GM23248 (cell line): ENCODE measurements around the gene ASPRV1. TPM values are rescaled to one million over a fixed set of nuclear protein-coding genes. Genes with fewer than 3 reads are reported as not detected.

Source experiments
- DNase-seq: peaks from one replicate; pipeline ENCODE4 v3.0.0-alpha.2; 2015
- H2AFZ ChIP-seq: fragments of 200-600 bp; sonication (generic); 2 replicates; pipeline ENCODE4 v1.6.1; 2016; ENCODE audit warnings: antibody characterized with exemption
- H3F3A ChIP-seq: fragments of 200-600 bp; sonication (generic); 2 replicates; pipeline ENCODE4 v1.6.1; 2016; ENCODE audit warnings: mild to moderate bottlenecking, antibody characterized with exemption, mixed run types; ENCODE audit not compliant: insufficient read depth
- H3K27ac ChIP-seq: fragments of 200-600 bp; sonication (generic); 2 replicates; pipeline ENCODE4 v1.5.1; 2016; ENCODE audit warnings: mild to moderate bottlenecking
- H3K27me3 ChIP-seq: fragments of 200-600 bp; sonication (generic); replicated peaks from 2 replicates; pipeline ENCODE4 v1.6.1; 2016; ENCODE audit warnings: mild to moderate bottlenecking; ENCODE audit not compliant: insufficient read depth
- H3K36me3 ChIP-seq: fragments of 200-600 bp; sonication (generic); 2 replicates; pipeline ENCODE4 v1.6.1; 2016; ENCODE audit warnings: low read depth, mild to moderate bottlenecking
- H3K4me1 ChIP-seq: fragments of 200-600 bp; sonication (generic); 2 replicates; pipeline ENCODE4 v1.6.1; 2016; ENCODE audit warnings: mild to moderate bottlenecking; ENCODE audit not compliant: insufficient read depth
- H3K4me2 ChIP-seq: fragments of 200-600 bp; sonication (generic); one replicate; pipeline ENCODE4 v1.6.1; 2016; ENCODE audit warnings: mild to moderate bottlenecking; ENCODE audit not compliant: unreplicated experiment
- H3K4me3 ChIP-seq: fragments of 200-600 bp; sonication (generic); 2 replicates; pipeline ENCODE4 v1.5.1; 2016; ENCODE audit warnings: mild to moderate bottlenecking
- H3K79me2 ChIP-seq: fragments of 200-600 bp; sonication (generic); 2 replicates; pipeline ENCODE4 v1.6.1; 2016; ENCODE audit warnings: mild to moderate bottlenecking; ENCODE audit not compliant: insufficient read depth
- H3K9ac ChIP-seq: fragments of 200-600 bp; sonication (generic); 2 replicates; pipeline ENCODE4 v1.6.1; 2016; ENCODE audit warnings: mild to moderate bottlenecking
- H3K9me2 ChIP-seq: fragments of 200-600 bp; sonication (generic); 2 replicates; pipeline ENCODE4 v1.6.1; 2016; ENCODE audit warnings: mixed run types, mild to moderate bottlenecking, moderate library complexity; ENCODE audit not compliant: insufficient read depth
- H3K9me3 ChIP-seq: fragments of 200-600 bp; sonication (generic); one replicate; pipeline ENCODE4 v1.6.1; 2017; ENCODE audit warnings: low read depth
- H4K20me1 ChIP-seq: fragments of 200-600 bp; sonication (generic); 2 replicates; pipeline ENCODE4 v1.6.0; 2016; ENCODE audit not compliant: insufficient read depth
- EZH2 ChIP-seq: fragments of 200-600 bp; sonication (generic); IDR thresholded peaks from 2 replicates; pipeline ENCODE4 v1.6.1; 2018; ENCODE audit warnings: antibody characterized with exemption, mild to moderate bottlenecking; ENCODE audit not compliant: insufficient read depth, poor library complexity, severe bottlenecking
- EZH2phosphoT487 ChIP-seq: fragments of 200-600 bp; sonication (generic); IDR thresholded peaks from 2 replicates; pipeline ENCODE4 v1.6.1; 2018; ENCODE audit warnings: antibody characterized with exemption, moderate library complexity, mild to moderate bottlenecking, low read depth; ENCODE audit not compliant: insufficient read depth
- WGBS, 2 experiments: methylation state at CpG; one replicate each; pipeline ENCODE4 v1.1.6; 2015 to 2017; ENCODE audit warnings: low lambda C conversion rate in 2 of 2, low coverage in 1 of 2; ENCODE audit errors: missing lambda C conversion rate in 2 of 2; 5-methylcytosine and 5-hydroxymethylcytosine counted together
- in situ Hi-C: fragments of 300-500 bp; cut with MboI; formaldehyde crosslinking; loops from 2 replicates; pipeline ENCODE4 v1.15.0; 2020
- polyA plus RNA-seq: library from polyadenylated mRNA; unstranded; fragments of >200 nt; fragmentation: Nextera tagmentation; extraction: Ambion mirVana; gene quantifications from 2 replicates; pipeline ENCODE4 v1.2.1, GENCODE V29; 2016
- total RNA-seq: library from RNA; depleted of rRNA; stranded (reverse); fragments of >200 nt; shearing (Covaris generic); gene quantifications from 2 replicates; pipeline ENCODE4 v1.2.3, GENCODE V29; 2014

Gene ASPRV1
- total and polyA plus RNA-seq, 2 experiments from 2014 or later = 0.24 to 0.86 TPM

DNA sequence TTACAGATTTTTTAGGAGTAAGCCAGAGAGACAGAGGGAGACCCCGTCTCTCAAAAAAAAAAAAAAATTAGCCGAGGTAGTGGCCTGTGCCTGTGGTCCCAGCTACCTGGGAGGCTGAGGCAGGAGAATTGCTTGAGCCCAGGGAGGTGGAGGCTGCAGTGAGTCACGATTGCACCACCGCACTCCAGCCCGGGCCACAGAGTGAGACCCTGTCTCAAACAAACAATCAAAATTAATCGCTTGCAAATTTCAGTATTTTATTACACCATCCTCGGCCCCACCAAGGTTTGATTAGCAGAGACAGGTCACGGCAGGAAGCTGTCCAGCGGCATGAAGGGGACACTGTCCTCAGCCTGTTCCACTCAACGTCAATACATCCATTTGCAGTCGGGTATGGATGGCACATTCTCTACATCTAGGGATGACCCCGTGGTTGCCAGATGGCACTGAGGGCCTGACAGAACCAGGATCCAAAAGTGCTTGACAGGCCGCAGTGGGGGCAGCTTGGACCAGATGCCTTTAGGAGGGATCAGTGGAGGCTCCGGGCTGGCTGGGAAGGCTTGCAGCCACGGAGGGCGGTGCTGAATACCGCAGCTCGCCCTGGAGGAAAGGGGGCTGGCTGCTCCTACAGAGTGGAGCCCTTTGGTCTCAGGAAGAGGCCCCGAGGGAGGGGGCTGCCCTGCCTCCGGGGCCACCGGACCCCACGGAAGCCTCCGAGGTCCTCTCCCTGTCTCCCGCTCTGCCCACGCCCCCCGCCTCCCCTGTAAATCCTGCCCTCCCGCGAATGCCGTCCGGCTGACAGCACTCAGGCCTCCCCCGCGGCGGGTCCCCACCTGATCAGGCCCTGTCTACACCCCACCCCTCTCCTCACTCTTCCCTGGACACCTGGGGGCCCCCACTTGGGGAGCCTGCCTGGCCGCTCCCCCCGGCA, 13.1 kb downstream of the ASPRV1 start:
- in situ Hi-C loops = no loop called here
- TF ChIP-seq EZH2 (no peak), EZH2phosphoT487 (no peak)
- no peaks in the 10 kb centered on the region for H3K79me2 ChIP-seq
- H3K4me2 ChIP-seq = no peak overlapping the region
- H2AFZ ChIP-seq = 0 out of 2 replicates have a peak overlapping the region, but pooled peaks have one; percentile 40
- H3K27me3 ChIP-seq = no peaks in the 10 kb centered on the region
- H3K9ac ChIP-seq = no peak overlapping the region
- H3K27ac ChIP-seq = no peak overlapping the region
- WGBS, 2 experiments = 40 to 54% methylated on average over 23 to 31 of the region's 35 CpGs
- no peaks in the 10 kb centered on the region for H4K20me1 ChIP-seq
- no peak overlapping the region for H3K4me3 ChIP-seq
- H3K36me3 ChIP-seq = no peaks in the 10 kb centered on the region
- peaks cover 13% of the 10 kb centered on the region; the same call in 1 of the 2 replicates for H3F3A ChIP-seq
- no peaks in the 10 kb centered on the region for H3K9me3 ChIP-seq
- no peaks in the 10 kb centered on the region for H3K9me2 ChIP-seq
- DNase-seq = peak; percentile 46
- H3K4me1 ChIP-seq = peaks cover 14% of the 10 kb centered on the region

DNA sequence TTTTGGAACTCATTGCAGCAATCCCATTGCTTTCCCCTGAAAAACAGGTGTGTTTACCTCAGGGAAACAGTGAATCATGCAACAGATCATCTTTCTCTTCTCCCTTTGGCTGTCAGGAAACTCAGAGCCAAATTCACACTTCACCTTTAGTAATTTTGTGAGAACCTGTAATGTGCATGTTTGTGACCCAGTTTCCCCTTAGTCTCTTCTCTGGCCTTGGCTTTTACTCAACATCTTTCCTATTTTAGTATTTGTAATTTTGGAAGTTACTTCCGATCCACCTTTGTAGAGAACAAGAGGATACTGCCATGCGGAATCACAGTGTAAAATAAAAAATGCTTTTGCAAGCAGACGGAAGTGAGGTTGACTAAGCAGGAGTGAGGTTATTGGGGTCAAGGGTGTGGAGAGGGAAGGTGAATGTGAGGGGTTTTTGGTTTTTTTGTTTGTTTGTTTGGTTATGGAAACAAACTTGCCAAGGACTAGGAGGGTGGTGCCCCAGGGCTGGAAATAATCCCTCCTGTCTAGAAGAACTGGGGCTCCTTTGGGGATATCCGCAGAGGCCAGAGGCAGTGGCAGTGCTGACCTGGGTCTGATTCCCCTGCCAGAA, 14.0 kb downstream of the ASPRV1 start:
- Histone ChIP-seq H3K9me3 (no peaks in the 10 kb centered on the region), H3K4me2 (no peak overlapping the region), H3K36me3 (peaks cover 2% of the 10 kb centered on the region; the same call in 1 of the 2 replicates), H2AFZ (no peak overlapping the region), H3F3A (peaks cover 13% of the 10 kb centered on the region; the same call in 1 of the 2 replicates), H3K9me2 (no peaks in the 10 kb centered on the region), H3K4me3 (no peak overlapping the region), H3K27ac (no peak overlapping the region), H3K9ac (no peak overlapping the region), H3K27me3 (no peaks in the 10 kb centered on the region), H3K79me2 (no peaks in the 10 kb centered on the region), H3K4me1 (peaks cover 14% of the 10 kb centered on the region), H4K20me1 (no peaks in the 10 kb centered on the region)
- TF ChIP-seq EZH2 = no peak
- no peak for TF ChIP-seq EZH2phosphoT487
- in situ Hi-C loops = no loop called here
- WGBS, 2 experiments = 83 to 88% methylated on average over 4 of the region's 4 CpGs
- DNase-seq = no peak

DNA sequence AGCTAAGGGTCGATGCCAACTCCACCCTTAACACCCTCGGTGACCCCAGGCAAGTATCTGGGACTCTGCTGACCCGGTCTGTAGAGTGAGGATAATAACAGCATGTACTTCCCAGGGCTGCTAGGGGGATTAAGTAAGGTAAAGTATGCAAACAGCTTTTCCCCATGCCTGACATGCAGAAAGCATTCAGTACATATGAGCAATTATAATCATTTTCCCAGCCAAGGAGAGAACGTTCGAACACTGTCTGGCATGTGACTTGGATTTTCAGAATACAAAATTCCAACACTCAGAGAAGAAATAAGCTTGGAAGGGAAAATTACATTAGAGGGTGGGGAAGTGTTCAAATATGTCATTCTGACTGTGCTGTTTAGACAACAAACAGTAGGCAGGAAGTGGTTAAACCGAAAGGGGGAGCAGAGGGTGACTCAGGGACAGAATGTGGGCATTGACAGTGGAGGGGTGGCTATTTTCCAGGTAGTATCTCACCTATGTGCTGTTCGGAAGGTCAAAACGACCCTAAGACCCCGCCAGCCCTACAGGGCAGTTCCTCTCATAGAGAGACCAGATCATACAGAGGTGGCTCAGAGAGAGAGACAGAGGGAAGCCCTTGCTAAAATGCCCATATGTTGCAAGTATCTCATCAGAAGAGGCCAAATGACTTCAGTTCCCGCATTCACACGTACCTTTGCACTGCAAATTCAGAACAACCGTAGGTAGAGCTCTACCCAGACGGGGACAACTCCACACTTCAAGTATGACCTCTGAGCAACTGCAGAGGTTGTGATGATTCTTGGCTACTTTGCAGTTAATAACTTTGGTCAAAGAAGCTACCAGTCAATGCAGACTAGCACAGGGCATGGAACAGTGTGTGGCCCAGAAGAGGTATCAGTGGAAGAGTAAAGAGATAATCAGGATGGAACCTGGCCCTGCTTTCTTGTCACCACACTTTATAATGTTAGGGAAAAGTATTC, 14.8 kb downstream of the ASPRV1 start:
- Histone ChIP-seq H3K4me3 (no peak overlapping the region), H3K36me3 (peaks cover 9% of the 10 kb centered on the region; the same call in 1 of the 2 replicates), H3K4me2 (peak overlapping the region; percentile 36), H3K9ac (peak overlapping the region; percentile 13; the same call in 1 of the 2 replicates), H3K4me1 (peaks cover 14% of the 10 kb centered on the region), H3F3A (peaks cover 13% of the 10 kb centered on the region; the same call in 1 of the 2 replicates), H2AFZ (peak overlapping the region; percentile 29; the same call in 1 of the 2 replicates), H3K9me3 (no peaks in the 10 kb centered on the region), H3K79me2 (no peaks in the 10 kb centered on the region), H3K9me2 (no peaks in the 10 kb centered on the region), H4K20me1 (no peaks in the 10 kb centered on the region), H3K27ac (peak overlapping the region; percentile 33), H3K27me3 (no peaks in the 10 kb centered on the region)
- WGBS, 2 experiments = 39 to 45% methylated on average over 13 of the region's 13 CpGs
- in situ Hi-C loops = no loop called here
- DNase-seq = peak; percentile 63
- no peak for TF ChIP-seq EZH2phosphoT487
- no peak for TF ChIP-seq EZH2

DNA sequence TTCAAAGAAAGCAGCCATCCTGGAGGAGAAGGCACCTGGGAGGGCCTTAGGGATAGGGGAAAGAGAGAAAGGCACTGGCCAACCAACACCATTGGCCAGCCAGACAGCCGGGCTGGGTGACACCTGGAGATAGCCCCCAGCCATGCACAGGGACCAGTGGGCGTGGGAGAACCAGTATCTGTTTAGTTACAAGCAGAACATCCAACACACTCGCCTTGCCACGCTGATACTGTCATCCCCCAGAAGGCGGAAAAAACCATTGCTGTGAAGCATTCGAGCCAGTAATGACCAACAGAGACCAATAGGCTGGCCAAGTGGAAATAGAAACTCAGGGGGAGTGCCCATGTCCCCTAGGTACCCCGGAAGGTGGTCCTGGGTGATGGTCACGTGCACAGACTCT, 15.5 kb downstream of the ASPRV1 start:
- Histone ChIP-seq H3K4me3 (no peak overlapping the region), H3K27me3 (no peaks in the 10 kb centered on the region), H3K9me2 (no peaks in the 10 kb centered on the region), H3K4me2 (peak overlapping the region; percentile 36), H3K79me2 (no peaks in the 10 kb centered on the region), H3K9me3 (no peaks in the 10 kb centered on the region), H3F3A (peaks cover 13% of the 10 kb centered on the region; the same call in 1 of the 2 replicates), H3K4me1 (peaks cover 14% of the 10 kb centered on the region), H3K36me3 (peaks cover 13% of the 10 kb centered on the region; the same call in 1 of the 2 replicates), H4K20me1 (no peaks in the 10 kb centered on the region), H3K27ac (peak overlapping the region; percentile 33), H3K9ac (peak overlapping the region; percentile 13; the same call in 1 of the 2 replicates), H2AFZ (peak overlapping the region; percentile 29; the same call in 1 of the 2 replicates)
- no peak for DNase-seq
- no peak for TF ChIP-seq EZH2phosphoT487
- no peak for TF ChIP-seq EZH2
- in situ Hi-C loops = no loop called here
- WGBS, 2 experiments = 59 to 73% methylated on average over 8 of the region's 8 CpGs
